HG02763 (cell line): Measurements from ENCODE around the gene SIPA1L3.
"Not testable (repeated sequence)": the region's sequence is repeated elsewhere in the genome, so short reads cannot be mapped to it uniquely, and the experiment has no call there.

Experiments
- ATAC-seq: cut with Tn5 transposase; IDR thresholded peaks from one replicate; pipeline ENCODE4 v1.9.1; 2021; ENCODE audit warnings: mild to moderate bottlenecking, moderate library complexity; ENCODE audit not compliant: unreplicated experiment

Gene SIPA1L3

GRCh38 chr19:37906869-37907734, at the start of gene SIPA1L3:
Gene SIPA1L3 (plus strand): TSS chr19:37907208. CDS start chr19:38081566, 174,358 bp downstream.
- peak; percentile 81 for ATAC-seq

- no peak for ATAC-seq
Measured at GRCh38 chr19:37864501-37864900, 42.5 kb upstream of the SIPA1L3 start.

- not testable (repeated sequence) for ATAC-seq
Measured at GRCh38 chr19:37865930-37866329, 41.1 kb upstream of the SIPA1L3 start.

GRCh38 chr19:37867831-37868230, 39.2 kb upstream of the SIPA1L3 start:
- no peak for ATAC-seq

- no peak for ATAC-seq
Measured at GRCh38 chr19:37869766-37870340, 37.2 kb upstream of the SIPA1L3 start.

GRCh38 chr19:37872383-37872782, 34.6 kb upstream of the SIPA1L3 start:
- no peak for ATAC-seq

GRCh38 chr19:37874784-37875183, 32.2 kb upstream of the SIPA1L3 start:
- ATAC-seq: no peak

GRCh38 chr19:37876032-37876431, 31.0 kb upstream of the SIPA1L3 start:
- ATAC-seq: no peak

GRCh38 chr19:37877147-37877546, 29.9 kb upstream of the SIPA1L3 start:
- ATAC-seq: no peak

GRCh38 chr19:37885392-37885791, 21.6 kb upstream of the SIPA1L3 start:
- no peak for ATAC-seq

- ATAC-seq: no peak
Measured at GRCh38 chr19:37886571-37886970, 20.4 kb upstream of the SIPA1L3 start.

GRCh38 chr19:37893845-37894575, 13.0 kb upstream of the SIPA1L3 start:
- no peak for ATAC-seq

GRCh38 chr19:37896180-37896579, 10.8 kb upstream of the SIPA1L3 start:
- ATAC-seq: no peak

- no peak for ATAC-seq
Measured at GRCh38 chr19:37899453-37899852, 7.6 kb upstream of the SIPA1L3 start.

- no peak for ATAC-seq
Measured at GRCh38 chr19:37899966-37900365, 7.0 kb upstream of the SIPA1L3 start.

- no peak for ATAC-seq
Measured at GRCh38 chr19:37902668-37903067, 4.3 kb upstream of the SIPA1L3 start.

- no peak for ATAC-seq
Measured at GRCh38 chr19:37903096-37903495, 3.9 kb upstream of the SIPA1L3 start.

GRCh38 chr19:37905946-37906868, 801 bp upstream of the SIPA1L3 start, which contains the start of gene WDR87:
Gene WDR87 (minus strand): TSS chr19:37906594. CDS start chr19:37898239, 8,355 bp downstream.
- peak; percentile 20 for ATAC-seq

GRCh38 chr19:37907735-37908455, 887 bp downstream of the SIPA1L3 start:
- ATAC-seq: no peak
